Mucosa of stomach (tissue), 1 donor: ENCODE data around the gene TSFM.

Experiments used
- H3K27me3 ChIP-seq: one replicate; pipeline ENCODE4 v1.7.0; 2013; ENCODE audit warnings: mild to moderate bottlenecking, low read length; ENCODE audit not compliant: control insufficient read depth, insufficient read depth
- H3K36me3 ChIP-seq: one replicate; pipeline ENCODE4 v1.7.0; 2013; ENCODE audit warnings: low read length; ENCODE audit not compliant: control insufficient read depth, insufficient read depth
- H3K4me1 ChIP-seq: one replicate; pipeline ENCODE4 v1.7.0; 2013; ENCODE audit warnings: mild to moderate bottlenecking, low read length; ENCODE audit not compliant: control insufficient read depth, insufficient read depth
- H3K4me3 ChIP-seq: one replicate; pipeline ENCODE4 v1.7.0; 2013; ENCODE audit warnings: low read length
- H3K9ac ChIP-seq: one replicate; pipeline ENCODE4 v1.7.0; 2013; ENCODE audit warnings: mild to moderate bottlenecking, low read length, moderate library complexity
- H3K9me3 ChIP-seq: one replicate; pipeline ENCODE4 v1.7.0; 2013; ENCODE audit warnings: mild to moderate bottlenecking, low read length, moderate library complexity; ENCODE audit not compliant: control insufficient read depth
- donor health status: Pancreatic carcinoma.

Gene TSFM

GRCh38 chr12:57829025-57829777 lies 46.6 kb downstream of the TSFM start:
- Histone ChIP-seq H3K9ac (no peak overlapping the region), H3K27me3 (no peaks in the 10 kb centered on the region), H3K4me3 (no peak overlapping the region), H3K9me3 (no peaks in the 10 kb centered on the region), H3K4me1 (peaks cover 28% of the 10 kb centered on the region), H3K36me3 (peaks cover 23% of the 10 kb centered on the region)

GRCh38 chr12:57830393-57830792 lies 47.8 kb downstream of the TSFM start:
- Histone ChIP-seq H3K9me3 (no peaks in the 10 kb centered on the region), H3K36me3 (peaks cover 23% of the 10 kb centered on the region), H3K27me3 (no peaks in the 10 kb centered on the region), H3K4me3 (no peak overlapping the region), H3K4me1 (peaks cover 33% of the 10 kb centered on the region), H3K9ac (no peak overlapping the region)

- H3K4me3 ChIP-seq: no peak overlapping the region
- no peak overlapping the region for H3K9ac ChIP-seq
- H3K9me3 ChIP-seq: no peaks in the 10 kb centered on the region
- H3K4me1 ChIP-seq: peaks cover 49% of the 10 kb centered on the region
- no peaks in the 10 kb centered on the region for H3K27me3 ChIP-seq
- H3K36me3 ChIP-seq: peaks cover 6% of the 10 kb centered on the region
Observed at GRCh38 chr12:57832966-57833365, 50.4 kb downstream of the TSFM start.

- no peak overlapping the region for H3K9ac ChIP-seq
- H3K27me3 ChIP-seq: no peaks in the 10 kb centered on the region
- H3K4me3 ChIP-seq: no peak overlapping the region
- H3K4me1 ChIP-seq: peaks cover 56% of the 10 kb centered on the region
- peaks cover 3% of the 10 kb centered on the region for H3K36me3 ChIP-seq
- no peaks in the 10 kb centered on the region for H3K9me3 ChIP-seq
Observed at GRCh38 chr12:57833672-57834071, 51.1 kb downstream of the TSFM start.

- H3K27me3 ChIP-seq: no peaks in the 10 kb centered on the region
- no peak overlapping the region for H3K4me3 ChIP-seq
- no peaks in the 10 kb centered on the region for H3K9me3 ChIP-seq
- no peaks in the 10 kb centered on the region for H3K36me3 ChIP-seq
- no peak overlapping the region for H3K9ac ChIP-seq
- H3K4me1 ChIP-seq: peaks cover 62% of the 10 kb centered on the region
Observed at GRCh38 chr12:57834086-57834876, 51.7 kb downstream of the TSFM start.

GRCh38 chr12:57835366-57836288 lies 53.0 kb downstream of the TSFM start:
- Histone ChIP-seq H3K4me1 (peaks cover 73% of the 10 kb centered on the region), H3K9ac (no peak overlapping the region), H3K36me3 (no peaks in the 10 kb centered on the region), H3K4me3 (no peak overlapping the region), H3K27me3 (no peaks in the 10 kb centered on the region), H3K9me3 (no peaks in the 10 kb centered on the region)

- H3K36me3 ChIP-seq: no peaks in the 10 kb centered on the region
- H3K9me3 ChIP-seq: no peaks in the 10 kb centered on the region
- no peaks in the 10 kb centered on the region for H3K27me3 ChIP-seq
- no peak overlapping the region for H3K9ac ChIP-seq
- H3K4me3 ChIP-seq: no peak overlapping the region
- H3K4me1 ChIP-seq: peaks cover 77% of the 10 kb centered on the region
Observed at GRCh38 chr12:57836442-57837375, 54.1 kb downstream of the TSFM start.

GRCh38 chr12:57837864-57838562 lies 55.4 kb downstream of the TSFM start:
- Histone ChIP-seq H3K4me3 (no peak overlapping the region), H3K27me3 (no peaks in the 10 kb centered on the region), H3K4me1 (peaks cover 76% of the 10 kb centered on the region), H3K9ac (no peak overlapping the region), H3K36me3 (no peaks in the 10 kb centered on the region), H3K9me3 (no peaks in the 10 kb centered on the region)

- no peaks in the 10 kb centered on the region for H3K27me3 ChIP-seq
- peaks cover 75% of the 10 kb centered on the region for H3K4me1 ChIP-seq
- H3K36me3 ChIP-seq: no peaks in the 10 kb centered on the region
- no peaks in the 10 kb centered on the region for H3K9me3 ChIP-seq
- H3K9ac ChIP-seq: no peak overlapping the region
- H3K4me3 ChIP-seq: no peak overlapping the region
Observed at GRCh38 chr12:57838594-57839302, 56.2 kb downstream of the TSFM start.

GRCh38 chr12:57839996-57840395 lies 57.4 kb downstream of the TSFM start:
- H3K27me3 ChIP-seq: no peaks in the 10 kb centered on the region
- no peak overlapping the region for H3K4me3 ChIP-seq
- H3K36me3 ChIP-seq: no peaks in the 10 kb centered on the region
- H3K4me1 ChIP-seq: peaks cover 73% of the 10 kb centered on the region
- no peaks in the 10 kb centered on the region for H3K9me3 ChIP-seq
- H3K9ac ChIP-seq: no peak overlapping the region
